GM19025 (cell line): ENCODE measurements around the gene TMCC1.

Experiments
- ATAC-seq: cut with Tn5 transposase; IDR thresholded peaks from one replicate; pipeline ENCODE4 v1.9.1; 2021; ENCODE audit warnings: mild to moderate bottlenecking, low read depth, moderate library complexity; ENCODE audit not compliant: unreplicated experiment

The TMCC1 gene

GRCh38 chr3:129603991-129604749 lies 289.3 kb downstream of the TMCC1 start:
- ATAC-seq = no peak

- no peak for ATAC-seq
Measured at GRCh38 chr3:129603561-129603942, 290.0 kb downstream of the TMCC1 start.

GRCh38 chr3:129602730-129603560 lies 290.6 kb downstream of the TMCC1 start:
- no peak for ATAC-seq

- no peak for ATAC-seq
Measured at GRCh38 chr3:129602309-129602708, 291.2 kb downstream of the TMCC1 start.

- no peak for ATAC-seq
Measured at GRCh38 chr3:129601713-129602112, 291.8 kb downstream of the TMCC1 start.

GRCh38 chr3:129600348-129600747 lies 293.2 kb downstream of the TMCC1 start:
- ATAC-seq = no peak

- no peak for ATAC-seq
Measured at GRCh38 chr3:129599607-129600006, 293.9 kb downstream of the TMCC1 start.

- ATAC-seq = no peak
Measured at GRCh38 chr3:129599073-129599472, 294.4 kb downstream of the TMCC1 start.

GRCh38 chr3:129598484-129598883 lies 295.0 kb downstream of the TMCC1 start:
- no peak for ATAC-seq

- no peak for ATAC-seq
Measured at GRCh38 chr3:129598000-129598381, 295.5 kb downstream of the TMCC1 start.
